Pancreas (tissue), 10 donors: Measurements from ENCODE around the gene HOXA11. TPM values are rescaled to one million over a fixed set of nuclear protein-coding genes. Genes with fewer than 3 reads are reported as not detected.

Source experiments
- ATAC-seq, 4 donors: fragments of 200-7000 bp; cut with Tn5 transposase; one replicate each; pipeline versions ENCODE4 v1.8.0 to v1.9.1; 2020; ENCODE audit warnings: mild to moderate bottlenecking in 4 of 4, moderate library complexity in 4 of 4
- DNase-seq, 6 donors: peaks; one replicate each; pipeline ENCODE4 v3.0.0-alpha.2; 2020
- FAIRE-seq: peaks from 2 replicates; lab custom pipeline; 2012; peaks lifted over from hg19 to GRCh38; lab: Jason Lieb, UNC
- H3K27ac ChIP-seq, 4 donors: fragments of 200-600 bp; sonication (generic); 1 replicate in 3 of 4; 2 replicates in 1 of 4; pipeline versions ENCODE4 v1.5.0 to v1.8.0; 2020
- H3K27me3 ChIP-seq, 4 donors: fragments of 200-600 bp; one replicate each; pipeline ENCODE4 v1.8.0; 2021
- H3K36me3 ChIP-seq, 3 donors: fragments of 200-600 bp; sonication (generic) in 1 of 3; one replicate each; pipeline versions ENCODE4 v1.5.0 to v1.8.0; 2020 to 2021
- H3K4me1 ChIP-seq, 3 donors: fragments of 200-600 bp; one replicate each; pipeline ENCODE4 v1.8.0; 2021
- H3K4me3 ChIP-seq, 4 donors: fragments of 200-600 bp; sonication (generic) in 2 of 4; one replicate each; pipeline versions ENCODE4 v1.5.0 to v1.8.0; 2020 to 2021
- H3K9me3 ChIP-seq, 4 donors: fragments of 200-600 bp; one replicate each; pipeline ENCODE4 v1.8.0; 2021
- WGBS, 2 donors: extraction: QIAGEN DNeasy Blood & Tissue Kit; methylation state at CpG; one replicate each; pipeline ENCODE4 v1.1.7; 2013; 5-methylcytosine and 5-hydroxymethylcytosine counted together
- intact Hi-C, 3 donors: fragments of 100-400 bp; cut with DNase I; formaldehyde crosslinking; loops; one replicate each; pipeline versions ENCODE4 v1.11.1 to v1.14.2; 2022
- polyA plus RNA-seq, 2 donors: library from polyadenylated mRNA; stranded (reverse); fragments of 200-250 nt; gene quantifications; one replicate each; pipeline ENCODE4 v1.2.3, GENCODE V29; 2013
- total RNA-seq, 6 donors: library from RNA; stranded (reverse); fragmentation: NEBNext Ultra II Directional in 4 of 6; extraction: Animal tissue kit (Norgen Biotek cat#: 25700) in 4 of 6; gene quantifications; one replicate each; pipeline versions ENCODE4 v1.2.1 to v1.2.4, GENCODE V29; 2021 to 2023
- TF ChIP-seq, protein P1 (sequence below), 4 donors: fragments of 200-600 bp; sonication (generic) in 3 of 4; IDR thresholded peaks; one replicate each; pipeline versions ENCODE4 v1.5.0 to v1.8.0; 2021; ENCODE audit warnings: antibody characterized with exemption in 4 of 4
- donor health status: healthy with polysubstance abuse.
- donor health status: DM: no; HTN: no; CAD: no; lungs with moderate emphysema.
- donor health status: DM: no; HTN: no; CAD: no.
- donor health status: control.
- donor health status: control.
- donor health status: Bipolar disorder and iron deficiency.
- donor health status: DM: yes; HTN: yes; CAD: no.
- donor health status: DM: no; HTN: no; CAD: no.
- donor health status: DM: no; HTN: no; CAD: no.
- donor health status: DM: yes; HTN: yes; CAD: no.

Gene HOXA11
- total and polyA plus RNA-seq, 8 donors, result not detected

DNA sequence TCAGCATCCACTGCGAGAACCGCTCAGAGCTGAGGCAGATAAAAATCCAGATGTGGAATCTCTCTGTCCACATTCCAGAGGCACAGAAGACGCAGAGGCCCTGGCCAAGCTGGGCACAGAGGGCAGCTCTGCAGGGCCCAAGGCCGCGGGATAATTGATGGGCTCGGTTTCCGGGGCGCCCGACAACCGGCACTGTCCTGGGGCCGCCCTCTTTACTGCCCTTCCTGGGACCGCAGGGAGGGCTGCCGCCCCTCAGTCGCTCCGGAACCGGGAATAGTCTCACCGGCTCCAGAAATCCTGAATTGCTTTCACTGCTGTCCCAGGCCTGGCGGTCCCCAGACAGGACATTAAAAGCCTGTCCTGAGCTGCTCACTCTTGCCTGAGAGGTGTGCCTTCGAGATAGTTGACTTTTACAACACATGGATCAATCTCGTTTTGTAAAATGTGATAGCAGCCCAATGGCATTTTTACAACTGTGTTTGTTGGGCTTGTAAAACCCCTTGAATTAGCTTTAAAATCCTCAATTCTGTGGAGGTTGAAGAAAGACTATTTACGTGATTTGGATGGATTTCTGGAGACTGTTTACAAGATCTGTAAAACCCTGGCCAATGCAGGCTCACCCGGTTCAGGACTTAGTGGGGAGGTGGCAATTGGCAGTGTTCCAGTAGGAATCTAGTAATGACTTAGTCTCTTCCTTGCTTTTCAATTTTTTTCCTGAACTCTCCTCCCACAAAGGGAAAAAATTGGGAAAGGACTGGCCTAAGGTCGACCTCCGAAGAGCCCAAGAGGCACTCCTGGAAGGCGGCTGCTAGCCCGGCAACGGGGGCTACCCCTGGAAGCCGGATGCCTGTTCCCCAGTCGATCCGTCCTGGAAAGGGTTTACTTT is 36.0 kb downstream of the HOXA11 start:
- FAIRE-seq, result no peak
- Histone ChIP-seq H3K4me3 (no peak overlapping the region), H3K27me3 (peaks cover 11 to 76% (median 25%) of the 10 kb centered on the region in 4 donors), H3K27ac (no peak overlapping the region), H3K4me1 (peaks cover 0 to 12% (median 0%) of the 10 kb centered on the region in 3 donors), H3K36me3 (no peaks in the 10 kb centered on the region), H3K9me3 (no peaks in the 10 kb centered on the region)
- intact Hi-C loops, result no loop called here
- TF ChIP-seq, protein P1, sequence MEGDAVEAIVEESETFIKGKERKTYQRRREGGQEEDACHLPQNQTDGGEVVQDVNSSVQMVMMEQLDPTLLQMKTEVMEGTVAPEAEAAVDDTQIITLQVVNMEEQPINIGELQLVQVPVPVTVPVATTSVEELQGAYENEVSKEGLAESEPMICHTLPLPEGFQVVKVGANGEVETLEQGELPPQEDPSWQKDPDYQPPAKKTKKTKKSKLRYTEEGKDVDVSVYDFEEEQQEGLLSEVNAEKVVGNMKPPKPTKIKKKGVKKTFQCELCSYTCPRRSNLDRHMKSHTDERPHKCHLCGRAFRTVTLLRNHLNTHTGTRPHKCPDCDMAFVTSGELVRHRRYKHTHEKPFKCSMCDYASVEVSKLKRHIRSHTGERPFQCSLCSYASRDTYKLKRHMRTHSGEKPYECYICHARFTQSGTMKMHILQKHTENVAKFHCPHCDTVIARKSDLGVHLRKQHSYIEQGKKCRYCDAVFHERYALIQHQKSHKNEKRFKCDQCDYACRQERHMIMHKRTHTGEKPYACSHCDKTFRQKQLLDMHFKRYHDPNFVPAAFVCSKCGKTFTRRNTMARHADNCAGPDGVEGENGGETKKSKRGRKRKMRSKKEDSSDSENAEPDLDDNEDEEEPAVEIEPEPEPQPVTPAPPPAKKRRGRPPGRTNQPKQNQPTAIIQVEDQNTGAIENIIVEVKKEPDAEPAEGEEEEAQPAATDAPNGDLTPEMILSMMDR (IDR thresholded peaks at IDR 0.05), result no peak
- no peak for ATAC-seq
- DNase-seq, result peak in 1 of 6 donors; percentile 46
- 22 to 23% methylated on average over 30 of the region's 30 CpGs for WGBS, 2 donors

DNA sequence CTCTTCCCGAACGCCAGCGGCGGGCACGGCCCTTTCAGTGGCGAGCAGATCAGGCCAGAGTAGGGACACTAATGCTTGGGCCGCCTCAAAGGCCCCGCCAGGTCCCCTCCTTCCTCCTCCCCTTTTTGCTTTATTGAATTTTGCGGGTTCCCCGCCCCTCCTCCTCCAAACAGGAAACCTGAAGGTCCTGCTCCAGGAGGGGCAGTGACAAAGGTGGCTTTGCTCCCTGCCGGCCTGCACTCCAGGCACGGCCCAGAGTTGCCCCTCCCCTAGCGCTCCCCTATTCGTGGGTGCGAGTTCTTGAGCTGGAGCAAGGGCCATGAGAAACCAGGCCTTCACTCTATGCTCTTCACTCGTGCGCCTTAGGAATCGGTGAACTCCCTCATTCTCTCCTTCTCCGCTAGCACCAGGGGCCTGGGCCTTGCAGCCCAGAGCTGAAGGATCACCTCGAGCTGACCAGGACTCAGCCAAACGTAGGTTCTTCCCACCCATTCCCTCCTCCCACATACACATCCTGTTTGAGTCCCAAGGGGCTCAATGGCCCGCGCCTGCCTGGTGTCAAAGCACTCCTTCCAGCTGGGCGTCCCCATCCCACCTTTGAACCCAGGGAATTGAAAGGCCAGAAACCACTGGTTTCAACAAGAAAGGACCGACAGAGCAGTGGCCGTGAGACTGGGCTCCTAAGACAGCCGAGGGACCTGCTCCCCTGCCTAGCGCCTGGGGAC is 36.8 kb downstream of the HOXA11 start:
- Histone ChIP-seq H3K36me3 (no peaks in the 10 kb centered on the region), H3K27ac (no peak overlapping the region), H3K9me3 (no peaks in the 10 kb centered on the region), H3K27me3 (peaks cover 10 to 75% (median 29%) of the 10 kb centered on the region in 4 donors), H3K4me3 (peak overlapping the region in 3 of 4 donors; percentile 5 to 37 (median 24)), H3K4me1 (peaks cover 0 to 15% (median 2%) of the 10 kb centered on the region in 3 donors)
- DNase-seq (peak in 1 of 6 donors; percentile 46), ATAC-seq (peak in 1 of 4 donors; percentile 3), FAIRE-seq (no peak)
- 13 to 16% methylated on average over 28 of the region's 28 CpGs for WGBS, 2 donors
- TF ChIP-seq, protein P1 (IDR thresholded peaks at IDR 0.05), result no peak
- intact Hi-C loops, result no loop called here

DNA sequence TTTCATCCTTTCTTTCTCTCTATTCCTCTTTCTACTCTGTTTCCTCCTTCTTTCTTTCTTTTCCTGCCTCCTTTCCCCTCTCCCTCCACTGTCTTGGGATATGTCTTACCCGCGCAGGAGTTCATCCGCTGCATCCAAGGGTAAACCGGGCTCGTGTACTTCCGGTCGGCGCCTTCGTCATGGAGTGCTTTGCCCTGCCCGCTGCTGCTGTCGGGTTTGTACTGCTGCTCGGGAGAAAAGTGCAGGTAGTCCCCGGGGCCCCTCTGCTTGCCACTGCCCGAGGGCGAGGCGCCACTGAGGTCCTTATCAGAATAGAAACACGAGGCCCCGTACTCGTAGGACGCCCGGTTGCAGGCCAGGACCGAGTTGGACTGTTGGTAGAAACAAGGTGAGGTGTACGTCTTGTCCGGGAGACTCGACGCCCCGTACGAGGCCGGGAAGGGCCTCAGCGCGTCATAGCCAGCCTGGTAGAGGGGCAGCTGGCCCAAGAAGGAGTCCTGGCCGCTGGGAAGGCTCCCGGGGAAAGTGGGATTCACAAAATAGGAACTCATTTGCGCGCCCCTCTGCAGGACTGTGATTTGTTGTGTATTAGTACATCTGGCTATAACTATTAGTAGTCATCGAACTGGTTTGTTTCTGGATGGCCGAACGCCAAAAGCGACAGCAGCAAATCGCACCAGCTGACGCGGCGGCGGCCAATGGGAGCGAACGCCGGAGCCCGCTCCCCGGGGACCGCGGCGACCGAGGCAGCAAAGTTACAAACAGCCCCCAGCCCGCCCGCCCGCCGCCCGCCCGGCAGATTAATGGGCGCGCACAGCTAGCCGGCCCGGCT is 37.6 kb downstream of the HOXA11 start, which contains the start of gene HOXA6:
HOXA6 (minus strand) TSS at position 576 of the 832 bp plus-strand sequence; CDS start at position 551, 25 bp downstream.
- ATAC-seq, result peak in 2 of 4 donors; percentile 22 to 45
- 9% methylated on average over 62 to 63 of the region's 63 CpGs for WGBS, 2 donors
- TF ChIP-seq, protein P1 (IDR thresholded peaks at IDR 0.05), result no peak
- intact Hi-C loops, result no loop called here
- no peak for FAIRE-seq
- no peaks in the 10 kb centered on the region for H3K36me3 ChIP-seq
- H3K9me3 ChIP-seq, result no peaks in the 10 kb centered on the region
- H3K4me3 ChIP-seq, result peak within 1 kb of the TSS in 3 of 4 donors; percentile 5 to 37 (median 24)
- H3K27me3 ChIP-seq, result peaks cover 10 to 73% (median 27%) of the 10 kb centered on the region in 4 donors
- peaks cover 0 to 15% (median 4%) of the 10 kb centered on the region in 3 donors for H3K4me1 ChIP-seq
- H3K27ac ChIP-seq, result no peak within 1 kb of the TSS
- DNase-seq, result peak in 3 of 6 donors; percentile 62 to 77 (median 70)

DNA sequence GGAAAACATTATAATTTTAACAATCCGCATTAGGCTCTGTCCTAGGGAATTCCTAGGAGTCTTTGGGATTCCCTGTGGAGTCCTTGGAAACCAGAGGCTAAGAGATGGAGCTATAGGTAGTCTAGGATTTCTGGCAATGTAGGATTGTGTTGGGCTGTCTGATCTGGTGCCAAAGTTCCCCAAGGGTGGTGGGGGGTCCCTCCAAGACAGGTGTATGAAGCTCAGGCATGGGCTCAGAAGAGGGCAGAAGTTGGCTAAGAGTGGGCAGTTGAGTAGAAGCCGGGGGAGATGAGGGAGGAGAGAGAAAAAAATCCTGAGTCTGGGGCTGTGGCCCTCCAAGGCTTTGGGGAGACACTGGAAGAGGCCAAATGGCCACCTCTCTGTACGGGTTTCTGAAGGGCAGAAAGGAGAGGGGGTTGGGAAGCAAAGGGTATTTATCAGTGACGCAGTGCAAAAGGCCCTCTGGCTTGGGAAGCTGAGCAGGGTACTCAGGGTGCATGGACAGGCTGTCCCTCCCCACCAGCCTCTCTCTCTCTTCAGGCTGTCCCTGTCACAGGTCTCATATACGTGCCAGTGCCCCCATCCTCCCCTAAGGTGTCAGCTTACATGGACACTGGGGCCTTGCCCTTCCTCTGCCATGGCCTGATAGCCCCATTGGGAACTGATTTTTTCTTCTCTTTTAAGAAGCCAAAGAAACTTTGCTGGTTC is 38.4 kb downstream of the HOXA11 start:
- WGBS, 2 donors, result 33 to 35% methylated on average over 5 of the region's 5 CpGs
- intact Hi-C loops, result no loop called here
- Histone ChIP-seq H3K4me3 (no peak overlapping the region), H3K27me3 (peaks cover 13 to 77% (median 25%) of the 10 kb centered on the region in 4 donors), H3K4me1 (peaks cover 0 to 15% (median 4%) of the 10 kb centered on the region in 3 donors), H3K36me3 (no peaks in the 10 kb centered on the region), H3K27ac (no peak overlapping the region), H3K9me3 (no peaks in the 10 kb centered on the region)
- FAIRE-seq (no peak), ATAC-seq (no peak), DNase-seq (no peak)
- TF ChIP-seq, protein P1 (IDR thresholded peaks at IDR 0.05), result no peak
